ENCODE measurements around the gene ACP6. TPM values are rescaled to one million over a fixed set of nuclear protein-coding genes. Genes with fewer than 3 reads are reported as not detected.

Gene ACP6
- total and polyA plus RNA-seq, 2 donors (not counting 3 experiments of a cell fraction or from before 2014, with no cell fraction given) = 7.1 to 9.4 TPM

DNA sequence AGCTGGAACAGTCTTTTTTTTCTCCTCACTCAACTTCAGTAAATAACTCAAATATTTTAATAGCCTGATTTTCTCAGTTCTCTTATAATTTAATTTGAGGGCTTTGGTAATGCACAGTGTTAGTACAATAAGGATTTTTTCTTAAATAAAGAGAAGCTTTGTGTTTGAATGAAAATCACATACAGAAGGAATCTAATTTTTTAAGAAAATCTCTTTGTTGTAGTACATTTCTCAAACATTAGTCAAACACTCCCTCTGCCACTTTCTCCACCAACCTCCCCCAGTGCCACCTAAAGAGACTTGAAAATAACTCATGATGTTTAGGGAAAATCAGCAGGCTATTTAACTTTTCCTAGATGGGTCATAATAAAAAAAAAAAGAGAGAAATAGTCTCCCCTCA is 42.3 kb upstream of the ACP6 start:
- Histone ChIP-seq H3K36me3 (ENCODE audit: control insufficient read depth in 2 of 2, extremely low read depth in 1 of 2, insufficient read depth in 2 of 2, low read length in 2 of 2) (no peaks in the 10 kb centered on the region), H3K27me3 (ENCODE audit: control insufficient read depth in 2 of 2, insufficient read depth in 2 of 2, low read length in 2 of 2) (peaks cover 15 to 21% of the 10 kb centered on the region in 2 experiments), H3K4me1 (ENCODE audit: control insufficient read depth, extremely low read depth, insufficient read depth, low read length) (no peaks in the 10 kb centered on the region), H2AFZ (ENCODE audit: low read depth, low read length) (no peak overlapping the region), H3K4me3 (replicated peaks in 1 of 3; ENCODE audit: insufficient read depth in 1 of 3, low read depth in 1 of 3, low read length in 3 of 3) (no peak overlapping the region), H3K9me1 (replicated peaks; ENCODE audit: control insufficient read depth, extremely low read depth, insufficient read depth, low read length) (no peaks in the 10 kb centered on the region), H4K20me1 (replicated peaks; ENCODE audit: control insufficient read depth, extremely low read depth, insufficient read depth, low read length) (no peaks in the 10 kb centered on the region), H3K9ac (replicated peaks; ENCODE audit: extremely low read depth, insufficient read depth, low read length) (no peak overlapping the region), H3K9me3 (replicated peaks; ENCODE audit: control insufficient read depth, insufficient read depth, low read length) (no peaks in the 10 kb centered on the region), H3K4me2 (ENCODE audit: insufficient read depth, low read length) (no peak overlapping the region), H3K79me2 (ENCODE audit: control insufficient read depth, insufficient read depth, low read length) (no peaks in the 10 kb centered on the region), H3K27ac (ENCODE audit: insufficient read depth, low read depth, low read length) (no peak overlapping the region)
- no TSS peak for BruUV-seq (replicated peaks)
- ChIA-PET POLR2A (no interaction called here), CTCF (interaction anchor here (1.4 kb wide), 1 partner anchor 180 kb away, joined by 4 read pairs; no protein-coding TSS in a partner anchor)
- FAIRE-seq (no peak), DNase-seq (ENCODE audit: low read depth, low spot score) (no peak)
- dilution Hi-C loops (cut with MboI; ENCODE audit: extremely low pct_ligation_motif_present, low sequenced_read_pairs) = no loop called here
- intact Hi-C loops (cut with micrococcal nuclease) = no loop called here
- no peak for TF ChIP-seq POLR2A (IDR thresholded peaks at IDR 0.05; ENCODE audit: low read depth, low read length)
- TF ChIP-seq JUN (IDR thresholded peaks at IDR 0.05; ENCODE audit: borderline replicate concordance, insufficient read depth, insufficient read length, low read depth) = no peak
- TF ChIP-seq, protein P1, sequence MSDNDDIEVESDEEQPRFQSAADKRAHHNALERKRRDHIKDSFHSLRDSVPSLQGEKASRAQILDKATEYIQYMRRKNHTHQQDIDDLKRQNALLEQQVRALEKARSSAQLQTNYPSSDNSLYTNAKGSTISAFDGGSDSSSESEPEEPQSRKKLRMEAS (IDR thresholded peaks at IDR 0.05; ENCODE audit: insufficient read depth, insufficient read length) = no peak
- no peak for TF ChIP-seq MYC (IDR thresholded peaks at IDR 0.05; ENCODE audit: low read depth, low read length)
- TF ChIP-seq, protein P2, sequence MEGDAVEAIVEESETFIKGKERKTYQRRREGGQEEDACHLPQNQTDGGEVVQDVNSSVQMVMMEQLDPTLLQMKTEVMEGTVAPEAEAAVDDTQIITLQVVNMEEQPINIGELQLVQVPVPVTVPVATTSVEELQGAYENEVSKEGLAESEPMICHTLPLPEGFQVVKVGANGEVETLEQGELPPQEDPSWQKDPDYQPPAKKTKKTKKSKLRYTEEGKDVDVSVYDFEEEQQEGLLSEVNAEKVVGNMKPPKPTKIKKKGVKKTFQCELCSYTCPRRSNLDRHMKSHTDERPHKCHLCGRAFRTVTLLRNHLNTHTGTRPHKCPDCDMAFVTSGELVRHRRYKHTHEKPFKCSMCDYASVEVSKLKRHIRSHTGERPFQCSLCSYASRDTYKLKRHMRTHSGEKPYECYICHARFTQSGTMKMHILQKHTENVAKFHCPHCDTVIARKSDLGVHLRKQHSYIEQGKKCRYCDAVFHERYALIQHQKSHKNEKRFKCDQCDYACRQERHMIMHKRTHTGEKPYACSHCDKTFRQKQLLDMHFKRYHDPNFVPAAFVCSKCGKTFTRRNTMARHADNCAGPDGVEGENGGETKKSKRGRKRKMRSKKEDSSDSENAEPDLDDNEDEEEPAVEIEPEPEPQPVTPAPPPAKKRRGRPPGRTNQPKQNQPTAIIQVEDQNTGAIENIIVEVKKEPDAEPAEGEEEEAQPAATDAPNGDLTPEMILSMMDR (IDR thresholded peaks at IDR 0.05; ENCODE audit: extremely low read depth in 1 of 2, insufficient read depth in 1 of 2, low read depth in 1 of 2, low read length in 2 of 2) = no peak
- no peak for TF ChIP-seq POLR2AphosphoS5 (IDR thresholded peaks at IDR 0.05; ENCODE audit: insufficient read depth, low read depth, low read length)
- TF ChIP-seq FOS (IDR thresholded peaks at IDR 0.05; ENCODE audit: borderline replicate concordance, insufficient read depth, low read length) = no peak
- TF ChIP-seq EZH2 (IDR thresholded peaks at IDR 0.05; ENCODE audit: borderline replicate concordance, low read depth, low read length, severe bottlenecking) = no peak
- TF ChIP-seq GATA2 (IDR thresholded peaks at IDR 0.05; ENCODE audit: insufficient read depth, insufficient read length, low read depth, low read length) = no peak
